LNCaP clone FGC (cell line): Measurements from ENCODE around the gene NSDHL.
"Not testable (repeated sequence)": the region's sequence is repeated elsewhere in the genome, so short reads cannot be mapped to it uniquely, and the experiment has no call there.

Source experiments
- DNase-seq: peaks from one replicate; pipeline ENCODE4 v3.0.0-alpha.2; 2011; ENCODE audit warnings: low read depth
- H3K4me3 ChIP-seq: 2 replicates; pipeline ENCODE4 v1.5.1; 2011; ENCODE audit warnings: mild to moderate bottlenecking, low read depth, low read length, control low read depth
- TF ChIP-seq, protein P1 (sequence below): IDR thresholded peaks from 2 replicates; pipeline ENCODE4 v1.5.1; 2012; ENCODE audit warnings: mild to moderate bottlenecking; ENCODE audit not compliant: control insufficient read depth, insufficient read depth; ENCODE audit errors: extremely low read depth

The NSDHL gene

GRCh38 chrX:152823657-152824056 lies 7.2 kb upstream of the NSDHL start:
- DNase-seq: no peak
- TF ChIP-seq, protein P1, sequence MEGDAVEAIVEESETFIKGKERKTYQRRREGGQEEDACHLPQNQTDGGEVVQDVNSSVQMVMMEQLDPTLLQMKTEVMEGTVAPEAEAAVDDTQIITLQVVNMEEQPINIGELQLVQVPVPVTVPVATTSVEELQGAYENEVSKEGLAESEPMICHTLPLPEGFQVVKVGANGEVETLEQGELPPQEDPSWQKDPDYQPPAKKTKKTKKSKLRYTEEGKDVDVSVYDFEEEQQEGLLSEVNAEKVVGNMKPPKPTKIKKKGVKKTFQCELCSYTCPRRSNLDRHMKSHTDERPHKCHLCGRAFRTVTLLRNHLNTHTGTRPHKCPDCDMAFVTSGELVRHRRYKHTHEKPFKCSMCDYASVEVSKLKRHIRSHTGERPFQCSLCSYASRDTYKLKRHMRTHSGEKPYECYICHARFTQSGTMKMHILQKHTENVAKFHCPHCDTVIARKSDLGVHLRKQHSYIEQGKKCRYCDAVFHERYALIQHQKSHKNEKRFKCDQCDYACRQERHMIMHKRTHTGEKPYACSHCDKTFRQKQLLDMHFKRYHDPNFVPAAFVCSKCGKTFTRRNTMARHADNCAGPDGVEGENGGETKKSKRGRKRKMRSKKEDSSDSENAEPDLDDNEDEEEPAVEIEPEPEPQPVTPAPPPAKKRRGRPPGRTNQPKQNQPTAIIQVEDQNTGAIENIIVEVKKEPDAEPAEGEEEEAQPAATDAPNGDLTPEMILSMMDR: no peak
- H3K4me3 ChIP-seq: no peak overlapping the region

GRCh38 chrX:152824841-152825374 lies 6.0 kb upstream of the NSDHL start:
- TF ChIP-seq, protein P1: no peak
- H3K4me3 ChIP-seq: no peak overlapping the region
- no peak for DNase-seq

DNA sequence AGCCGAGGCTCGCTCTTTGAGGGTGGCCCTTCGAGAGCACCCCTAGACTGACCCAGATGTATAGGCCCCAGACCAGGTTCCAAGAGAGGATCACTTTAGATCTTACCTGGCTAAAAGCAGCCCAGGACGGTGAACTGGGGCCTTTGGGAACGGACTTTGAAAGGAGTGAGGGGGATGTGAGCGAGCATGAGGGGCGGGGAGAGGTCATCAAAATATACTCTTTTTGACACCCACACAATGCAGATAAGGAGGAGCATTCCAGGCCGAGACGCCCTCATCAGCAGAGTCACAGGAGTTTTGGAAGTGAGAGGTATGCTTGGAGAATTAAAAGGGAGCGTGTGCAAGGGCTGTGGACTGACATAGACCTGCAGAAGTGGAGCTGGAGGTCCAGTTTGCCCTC lies 528 bp downstream of the NSDHL start:
- peak overlapping the region; percentile 71 for H3K4me3 ChIP-seq
- TF ChIP-seq, protein P1: no peak
- no peak for DNase-seq

DNA sequence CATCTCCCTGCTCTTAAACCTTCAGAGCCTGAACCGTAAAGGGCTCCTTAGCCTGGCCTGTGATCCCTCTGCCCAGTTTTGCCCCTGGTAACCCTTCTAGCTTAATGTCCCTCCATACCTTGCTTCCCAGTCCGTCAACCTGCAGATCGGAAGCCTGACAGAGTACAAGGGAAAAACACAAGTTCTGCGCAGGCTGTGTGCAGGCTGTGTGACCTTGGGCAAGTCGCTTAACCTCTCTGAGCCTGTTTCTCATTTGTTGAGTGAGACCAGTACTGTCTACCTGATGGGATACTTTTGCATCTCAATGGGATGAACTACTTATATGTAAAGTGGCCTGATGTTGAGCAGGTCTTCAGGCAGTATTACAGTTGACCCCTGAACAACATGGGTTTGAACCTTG lies 1.7 kb downstream of the NSDHL start:
- TF ChIP-seq, protein P1: no peak
- DNase-seq: no peak
- no peak overlapping the region for H3K4me3 ChIP-seq

DNA sequence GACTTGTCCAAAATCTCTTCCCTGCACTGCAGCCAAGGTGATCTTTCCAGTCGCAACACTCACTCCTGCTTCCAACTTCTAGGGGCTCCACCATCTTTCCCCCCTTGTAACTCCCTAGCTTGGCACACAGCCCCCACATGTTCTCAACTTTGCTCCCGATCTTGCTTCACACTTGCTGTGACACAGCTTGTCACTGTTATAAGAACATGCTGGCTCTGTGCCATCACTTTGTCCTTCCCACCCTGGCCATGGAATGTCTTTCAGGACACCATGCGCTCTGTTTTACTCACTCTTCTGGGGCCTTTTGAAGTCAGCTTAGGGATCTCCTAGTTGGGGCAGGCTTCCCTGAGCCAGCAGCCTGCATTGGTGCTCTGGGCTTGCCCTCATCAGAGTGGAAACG lies 2.5 kb downstream of the NSDHL start:
- no peak overlapping the region for H3K4me3 ChIP-seq
- TF ChIP-seq, protein P1: no peak
- no peak for DNase-seq

GRCh38 chrX:152835470-152835869 lies 4.6 kb downstream of the NSDHL start:
- DNase-seq, H3K4me3 ChIP-seq: not testable (repeated sequence)

- DNase-seq: no peak
- no peak overlapping the region for H3K4me3 ChIP-seq
- TF ChIP-seq, protein P1: no peak
Measured at GRCh38 chrX:152842772-152843338, 12.0 kb downstream of the NSDHL start.

DNA sequence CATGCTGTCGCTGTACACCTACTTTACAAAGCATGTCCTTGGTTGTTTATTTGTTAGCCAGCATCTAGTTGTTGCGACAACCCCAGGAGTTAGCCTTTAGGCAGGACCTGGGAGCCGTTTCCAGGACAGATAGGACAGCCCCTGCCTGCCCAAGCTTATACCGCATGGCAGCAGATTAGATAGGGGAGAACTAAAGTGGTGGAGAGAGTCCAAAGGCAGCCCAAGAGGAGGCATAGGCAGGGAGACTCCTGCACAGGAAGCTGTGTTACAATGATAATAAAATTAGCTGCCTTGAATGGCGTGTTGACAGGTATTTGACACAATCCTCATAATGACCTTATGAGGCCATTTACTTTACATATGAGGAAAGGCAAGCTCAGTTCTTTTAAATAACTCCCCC lies 13.0 kb downstream of the NSDHL start:
- DNase-seq: no peak
- TF ChIP-seq, protein P1: no peak
- no peak overlapping the region for H3K4me3 ChIP-seq
